Epithelial cell of proximal tubule (primary cell): Measurements from ENCODE around the gene HOXD9. TPM values are rescaled to one million over a fixed set of nuclear protein-coding genes. Genes with fewer than 3 reads are reported as not detected.

ENCODE experiments used
- DNase-seq: peaks from one replicate; pipeline ENCODE4 v3.0.0-alpha.2; 2011; ENCODE audit warnings: low read depth
- H3K4me3 ChIP-seq: 2 replicates; pipeline ENCODE4 v1.5.1; 2011; ENCODE audit warnings: low read depth, mild to moderate bottlenecking, low read length
- CTCF ChIP-seq: conservative IDR thresholded peaks from 2 replicates; pipeline ENCODE4 v1.5.1; 2012; ENCODE audit warnings: low read depth, mild to moderate bottlenecking, low read length
- total RNA-seq: library from RNA; depleted of rRNA; stranded (reverse); fragments of >200 nt; gene quantifications from 2 replicates; pipeline ENCODE4 v1.2.3, GENCODE V29; 2015

HOXD9 gene
- total RNA-seq, 1 donor from 2014 or later, result 11.5 TPM

GRCh38 chr2:176104316-176105077, 18.0 kb upstream of the HOXD9 start:
- TF ChIP-seq CTCF, result no peak
- DNase-seq, result no peak
- peak overlapping the region; percentile 49 for H3K4me3 ChIP-seq

- no peak for TF ChIP-seq CTCF
- peak overlapping the region; percentile 49 for H3K4me3 ChIP-seq
- no peak for DNase-seq
These were observed 17.3 kb upstream of the HOXD9 start for GRCh38 chr2:176105078-176105729.

DNA sequence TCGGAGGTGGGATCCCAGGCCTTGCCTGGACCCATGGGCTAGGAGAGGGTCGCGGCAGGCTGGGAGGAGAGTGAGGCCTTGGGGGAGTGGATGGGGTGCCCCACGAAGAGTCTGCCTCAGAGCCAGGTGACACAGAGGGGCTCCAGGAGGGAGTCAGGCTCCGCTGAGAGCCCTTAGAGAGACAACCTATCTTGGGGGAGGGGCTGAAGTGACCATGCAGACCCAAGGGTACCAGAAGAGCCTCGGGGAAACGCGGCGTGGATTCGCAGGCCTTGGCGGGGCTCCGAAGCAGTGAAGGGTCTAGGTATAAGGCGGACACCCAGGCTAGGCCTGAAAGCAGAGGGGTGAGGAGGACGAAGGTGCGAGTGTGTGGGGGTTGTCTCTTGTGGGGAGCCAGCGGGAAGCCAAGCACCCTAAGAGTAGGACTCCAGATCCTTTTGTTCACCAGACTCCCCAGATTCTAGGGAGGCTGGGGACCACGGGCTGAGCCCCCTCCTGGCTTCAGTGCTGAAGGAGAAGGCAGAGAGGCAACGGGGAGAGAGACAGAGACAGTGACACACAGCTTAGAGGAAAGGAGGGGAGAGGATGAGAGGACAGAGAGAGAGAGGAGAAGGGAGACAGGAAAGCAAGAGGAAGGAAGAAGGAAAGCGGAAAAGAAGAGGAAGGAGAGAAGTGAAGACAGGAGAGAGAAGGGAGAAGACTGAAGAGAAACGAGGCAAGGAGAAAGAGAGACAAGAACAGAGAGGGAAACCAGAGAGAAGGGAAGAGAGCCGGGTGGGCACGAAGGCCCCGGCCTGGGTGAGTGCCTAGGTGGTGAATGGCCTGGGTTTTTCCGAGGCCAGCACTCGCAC, 16.6 kb upstream of the HOXD9 start:
- no peak for DNase-seq
- peak overlapping the region; percentile 49 for H3K4me3 ChIP-seq
- no peak for TF ChIP-seq CTCF

DNA sequence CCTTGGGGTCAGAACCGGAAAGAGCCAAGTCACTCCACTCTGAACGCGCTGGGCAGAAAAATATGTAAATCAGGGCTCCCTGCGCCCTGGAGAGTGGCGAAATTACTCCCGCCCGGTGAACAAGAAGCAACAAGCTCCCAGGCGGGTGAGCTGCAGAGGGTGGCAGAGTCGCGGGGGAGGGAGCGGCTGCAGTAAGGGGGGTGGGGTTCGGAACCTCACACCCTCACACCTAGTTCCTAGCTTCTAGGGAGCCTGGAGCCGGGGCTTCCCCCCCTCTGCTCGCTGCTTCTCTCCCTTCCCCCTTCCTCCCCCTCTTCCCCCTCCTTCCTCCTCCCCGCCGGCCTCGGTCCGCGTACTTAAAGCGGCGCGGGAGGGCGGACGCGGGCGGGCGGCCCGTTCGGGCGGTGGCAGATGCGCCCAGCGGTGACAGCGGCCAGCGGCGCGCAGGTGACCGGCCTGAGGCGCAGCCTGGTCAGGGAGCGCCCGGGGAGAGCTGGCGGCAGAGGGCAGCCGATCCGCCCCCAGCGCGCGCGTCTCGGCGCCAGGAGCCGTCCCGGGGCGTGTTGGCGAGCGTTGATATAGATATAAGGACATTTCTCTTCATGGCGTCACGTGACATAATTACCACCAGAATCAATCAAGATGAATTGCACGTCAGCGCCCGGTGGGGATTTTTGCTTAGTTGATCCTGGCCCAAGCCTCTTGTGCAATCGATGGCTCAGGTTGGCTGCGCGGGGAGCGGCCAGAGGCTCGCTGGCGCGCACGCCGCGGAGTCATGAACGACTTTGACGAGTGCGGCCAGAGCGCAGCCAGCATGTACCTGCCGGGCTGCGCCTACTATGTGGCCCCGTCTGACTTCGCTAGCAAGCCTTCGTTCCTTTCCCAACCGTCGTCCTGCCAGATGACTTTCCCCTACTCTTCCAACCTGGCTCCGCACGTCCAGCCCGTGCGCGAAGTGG, 15.7 kb upstream of the HOXD9 start, which contains the start of gene HOXD11:
Gene HOXD11, plus strand, starts transcription at position 700 of the 959 bp plus-strand sequence. Its CDS starts 76 bp downstream, at position 776.
- peak within 1 kb of the TSS; percentile 49 for H3K4me3 ChIP-seq
- no peak for DNase-seq
- TF ChIP-seq CTCF, result no peak

DNA sequence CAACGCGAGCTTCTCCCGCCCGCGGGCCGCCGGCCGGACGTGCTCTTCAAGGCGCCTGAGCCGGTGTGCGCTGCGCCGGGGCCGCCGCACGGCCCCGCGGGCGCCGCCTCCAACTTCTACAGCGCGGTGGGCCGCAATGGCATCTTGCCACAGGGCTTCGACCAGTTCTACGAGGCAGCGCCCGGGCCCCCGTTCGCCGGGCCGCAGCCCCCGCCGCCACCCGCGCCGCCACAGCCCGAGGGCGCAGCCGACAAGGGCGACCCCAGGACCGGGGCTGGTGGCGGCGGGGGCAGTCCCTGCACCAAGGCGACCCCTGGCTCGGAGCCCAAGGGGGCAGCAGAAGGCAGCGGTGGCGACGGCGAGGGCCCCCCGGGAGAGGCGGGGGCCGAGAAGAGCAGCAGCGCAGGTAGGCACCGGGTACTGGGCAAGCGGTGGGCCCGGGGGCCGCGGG, 14.8 kb upstream of the HOXD9 start:
- no peak for DNase-seq
- H3K4me3 ChIP-seq, result peak overlapping the region; percentile 35
- TF ChIP-seq CTCF, result no peak
